ENCODE measurements around the gene SELENBP1. TPM values are rescaled to one million over a fixed set of nuclear protein-coding genes. Genes with fewer than 3 reads are reported as not detected.

Gene SELENBP1
- total RNA-seq, 1 donor from 2014 or later, result 102 TPM

DNA sequence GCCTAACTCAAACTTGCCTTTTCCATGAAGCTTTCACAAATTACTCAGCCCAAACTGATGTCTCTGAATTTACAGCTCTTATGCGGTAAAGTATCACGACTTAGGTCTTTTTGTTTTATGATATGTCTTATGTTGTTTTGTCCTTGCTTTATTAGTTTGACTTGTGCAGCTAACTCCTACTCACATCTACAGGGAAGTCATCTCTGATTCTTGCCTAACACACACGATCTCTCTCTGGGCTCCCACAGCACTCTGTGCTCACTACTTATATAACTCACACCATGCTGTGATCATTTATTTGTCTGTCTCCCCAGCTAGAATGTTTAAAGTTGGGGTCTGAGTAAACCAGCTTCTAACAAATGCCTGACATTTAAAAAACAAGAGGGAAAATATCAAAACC lies 35.9 kb downstream of the SELENBP1 start:
- Histone ChIP-seq H3K9me3 (no peaks in the 10 kb centered on the region), H3K4me1 (no peaks in the 10 kb centered on the region), H3K36me3 (no peaks in the 10 kb centered on the region), H3K27me3 (no peaks in the 10 kb centered on the region), H3K27ac (no peak overlapping the region), H3K4me3 (no peak overlapping the region)
- DNase-seq (ENCODE audit: low spot score in 2 of 2), result no peak
- intact Hi-C loops (cut with DNase I), result no loop called here
- TF ChIP-seq, protein P1, sequence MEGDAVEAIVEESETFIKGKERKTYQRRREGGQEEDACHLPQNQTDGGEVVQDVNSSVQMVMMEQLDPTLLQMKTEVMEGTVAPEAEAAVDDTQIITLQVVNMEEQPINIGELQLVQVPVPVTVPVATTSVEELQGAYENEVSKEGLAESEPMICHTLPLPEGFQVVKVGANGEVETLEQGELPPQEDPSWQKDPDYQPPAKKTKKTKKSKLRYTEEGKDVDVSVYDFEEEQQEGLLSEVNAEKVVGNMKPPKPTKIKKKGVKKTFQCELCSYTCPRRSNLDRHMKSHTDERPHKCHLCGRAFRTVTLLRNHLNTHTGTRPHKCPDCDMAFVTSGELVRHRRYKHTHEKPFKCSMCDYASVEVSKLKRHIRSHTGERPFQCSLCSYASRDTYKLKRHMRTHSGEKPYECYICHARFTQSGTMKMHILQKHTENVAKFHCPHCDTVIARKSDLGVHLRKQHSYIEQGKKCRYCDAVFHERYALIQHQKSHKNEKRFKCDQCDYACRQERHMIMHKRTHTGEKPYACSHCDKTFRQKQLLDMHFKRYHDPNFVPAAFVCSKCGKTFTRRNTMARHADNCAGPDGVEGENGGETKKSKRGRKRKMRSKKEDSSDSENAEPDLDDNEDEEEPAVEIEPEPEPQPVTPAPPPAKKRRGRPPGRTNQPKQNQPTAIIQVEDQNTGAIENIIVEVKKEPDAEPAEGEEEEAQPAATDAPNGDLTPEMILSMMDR (IDR thresholded peaks at IDR 0.05), result no peak

DNA sequence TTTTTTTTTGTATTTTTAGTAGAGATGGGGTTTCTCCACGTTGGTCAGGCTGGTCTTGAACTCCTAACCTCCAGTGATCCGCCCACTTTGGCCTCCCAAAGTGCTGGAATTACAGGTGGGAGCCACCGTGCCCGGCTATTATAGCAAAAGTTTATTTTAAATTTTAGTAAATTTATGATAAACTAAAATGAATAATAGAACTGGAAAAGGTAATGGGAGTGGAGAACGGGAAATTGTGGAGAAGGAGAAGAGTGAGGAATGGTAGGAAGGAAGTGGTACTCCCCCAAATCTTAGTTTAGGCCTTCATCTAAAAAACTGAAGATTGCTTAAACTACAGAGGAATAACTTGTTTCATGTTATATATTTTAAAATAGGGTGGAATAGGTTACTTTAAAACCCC lies 37.7 kb downstream of the SELENBP1 start:
- DNase-seq (ENCODE audit: low spot score in 2 of 2), result no peak
- H3K36me3 ChIP-seq, result no peaks in the 10 kb centered on the region
- no peak overlapping the region for H3K4me3 ChIP-seq
- no peaks in the 10 kb centered on the region for H3K27me3 ChIP-seq
- TF ChIP-seq, protein P1 (IDR thresholded peaks at IDR 0.05), result no peak
- no peaks in the 10 kb centered on the region for H3K4me1 ChIP-seq
- no peak overlapping the region for H3K27ac ChIP-seq
- no peaks in the 10 kb centered on the region for H3K9me3 ChIP-seq
- intact Hi-C loops (cut with DNase I), result no loop called here

DNA sequence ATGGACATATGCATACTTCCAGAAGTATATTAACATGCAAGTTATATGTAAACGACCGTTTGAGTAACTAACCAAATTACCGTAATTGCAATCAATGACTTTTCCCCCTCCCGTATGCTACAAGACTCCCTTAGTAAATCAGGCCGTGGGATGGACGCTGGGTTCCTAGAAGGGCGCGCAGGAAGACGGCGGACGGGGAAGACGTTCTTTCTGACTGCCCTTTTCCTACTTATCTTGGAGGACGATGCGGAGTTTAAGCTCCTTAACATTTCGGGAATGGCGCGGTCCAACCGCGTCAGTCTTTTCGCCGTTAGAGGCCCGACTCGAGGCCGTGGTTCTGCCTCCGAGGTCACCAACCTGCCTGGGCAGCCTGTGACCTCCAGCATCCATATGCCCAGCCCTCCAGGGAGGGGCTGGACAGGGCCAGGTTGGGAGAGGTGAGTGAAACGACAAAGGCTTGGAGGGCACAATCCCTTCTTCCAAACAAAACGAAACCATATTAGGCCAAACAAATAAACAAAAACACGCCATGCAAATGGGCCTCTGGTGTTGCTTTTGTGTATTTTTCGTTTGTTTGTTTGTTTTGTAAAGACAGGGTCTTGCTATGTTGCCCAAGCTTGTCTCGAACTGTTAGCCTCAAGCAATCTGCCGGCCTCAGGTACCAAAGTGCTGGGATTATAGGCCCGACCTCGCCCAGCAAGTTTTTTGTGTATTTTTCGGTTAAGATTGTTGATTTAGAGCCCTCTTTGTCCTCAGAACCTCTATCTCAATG lies 44.4 kb downstream of the SELENBP1 start:
- peak overlapping the region; percentile 92 to 93 for H3K27ac ChIP-seq
- no peaks in the 10 kb centered on the region for H3K27me3 ChIP-seq
- peaks cover 0 to 22% of the 10 kb centered on the region in 2 donors for H3K4me1 ChIP-seq
- TF ChIP-seq, protein P1 (IDR thresholded peaks at IDR 0.05), result no peak
- peak overlapping the region; percentile 62 to 74 for H3K4me3 ChIP-seq
- intact Hi-C loops (cut with DNase I), result loop anchor here (1.0 to 5.0 kb wide), 4 partner anchors 17 to 69 kb away; partner anchors contain the start of genes PSMB4, RFX5 and ZNF687
- DNase-seq (ENCODE audit: low spot score in 2 of 2), result no peak
- no peaks in the 10 kb centered on the region for H3K9me3 ChIP-seq
- H3K36me3 ChIP-seq, result peaks cover 0 to 11% of the 10 kb centered on the region in 2 donors

DNA sequence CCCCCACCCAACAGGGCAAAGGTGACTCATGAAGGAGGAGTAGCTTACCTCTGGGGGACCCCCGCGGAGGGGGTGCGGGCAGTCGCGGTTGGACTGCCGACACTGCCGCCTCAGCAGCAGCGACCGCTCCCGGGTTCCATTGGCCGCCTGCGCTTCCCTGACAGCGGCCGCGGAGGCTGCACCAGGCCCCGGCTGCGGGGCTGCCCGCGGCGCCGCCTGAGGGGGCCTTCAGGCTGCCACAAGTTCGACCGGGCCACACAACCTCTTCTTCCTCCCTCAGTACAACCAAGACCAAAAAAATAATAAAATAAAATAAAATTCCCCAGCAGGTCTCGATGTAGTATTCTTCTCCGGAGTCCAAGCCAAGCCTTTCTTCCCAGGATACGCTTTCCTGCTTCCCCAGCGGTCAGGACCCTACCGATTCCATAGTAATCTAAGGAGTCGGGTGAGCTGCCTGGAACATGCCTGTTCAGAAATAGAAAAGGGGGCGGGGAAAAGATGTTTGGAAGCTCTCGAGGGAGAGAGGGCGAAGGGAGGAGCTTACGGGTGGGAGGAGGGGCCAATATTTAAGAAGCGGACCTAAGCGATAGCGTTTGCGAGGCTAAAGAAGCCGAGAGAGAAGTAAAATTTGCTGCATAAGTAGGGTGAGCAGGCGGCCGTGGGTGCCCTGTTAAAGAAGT lies 45.1 kb downstream of the SELENBP1 start, which contains the start of gene PI4KB:
TSS of gene PI4KB (minus strand) at position 194 of the 680 bp plus-strand sequence. CDS start 10,935 bp downstream, outside the sequence.
- Histone ChIP-seq H3K9me3 (no peaks in the 10 kb centered on the region), H3K4me1 (peaks cover 0 to 22% of the 10 kb centered on the region in 2 donors), H3K4me3 (peak within 1 kb of the TSS; percentile 62 to 74), H3K27me3 (no peaks in the 10 kb centered on the region), H3K27ac (peak within 1 kb of the TSS; percentile 92 to 93), H3K36me3 (peaks cover 0 to 13% of the 10 kb centered on the region in 2 donors)
- intact Hi-C loops (cut with DNase I), result loop anchor here (1.0 to 5.0 kb wide), 4 partner anchors 16 to 70 kb away; partner anchors contain the start of genes PSMB4, RFX5 and ZNF687
- DNase-seq (ENCODE audit: low spot score in 2 of 2), result peak; percentile 72 to 97
- TF ChIP-seq, protein P1 (IDR thresholded peaks at IDR 0.05), result no peak

DNA sequence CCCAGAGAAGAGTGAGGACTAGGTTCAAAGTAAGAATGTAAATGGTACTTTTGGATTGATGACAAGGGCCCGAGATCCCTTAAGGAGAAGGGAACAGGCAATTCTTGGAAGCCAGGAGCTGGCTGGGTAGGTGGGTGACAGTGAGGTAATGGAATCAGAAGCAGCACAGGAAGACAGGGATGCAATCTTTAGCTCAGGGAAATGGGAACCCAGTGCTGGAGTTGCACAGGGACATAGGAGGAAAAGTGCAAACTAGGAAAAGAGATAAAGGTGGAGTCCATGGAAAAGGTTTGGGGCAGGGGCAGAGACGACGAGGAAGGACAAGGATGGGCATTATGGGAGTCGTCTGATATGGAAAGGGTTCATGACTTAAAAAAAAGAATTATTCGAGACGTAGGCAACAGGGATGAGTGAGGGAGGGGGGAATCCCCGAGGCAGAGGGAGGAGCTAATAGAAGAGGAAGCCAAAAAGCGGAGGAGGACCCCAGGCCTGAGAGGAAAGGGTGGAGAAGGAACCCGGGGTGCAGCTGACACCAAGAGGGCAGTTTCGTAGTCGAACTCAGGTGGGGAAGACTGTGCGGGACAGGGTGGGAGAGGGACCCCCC lies 45.8 kb downstream of the SELENBP1 start:
- H3K4me3 ChIP-seq, result peak overlapping the region; percentile 62 to 74
- intact Hi-C loops (cut with DNase I), result loop anchor here (1.0 to 5.0 kb wide), 4 partner anchors 15 to 71 kb away; partner anchors contain the start of genes PSMB4, RFX5 and ZNF687
- peaks cover 0 to 18% of the 10 kb centered on the region in 2 donors for H3K36me3 ChIP-seq
- TF ChIP-seq, protein P1 (IDR thresholded peaks at IDR 0.05), result no peak
- H3K4me1 ChIP-seq, result peaks cover 0 to 22% of the 10 kb centered on the region in 2 donors
- DNase-seq (ENCODE audit: low spot score in 2 of 2), result peak in 1 of 2 donors; percentile 77
- no peaks in the 10 kb centered on the region for H3K9me3 ChIP-seq
- H3K27ac ChIP-seq, result peak overlapping the region; percentile 92 to 93
- H3K27me3 ChIP-seq, result no peaks in the 10 kb centered on the region
